AG04449 (cell line): ENCODE data around the gene GLOD4.

Experiments used
- CTCF ChIA-PET: fragments of 350-600 bp; formaldehyde crosslinking; extraction: SDS; loops from one replicate; lab custom pipeline; 2021; ENCODE audit warnings: antibody characterized with exemption; lab: Yijun Ruan, JAX
- POLR2A ChIA-PET: fragments of 400-600, 350-600 bp; formaldehyde crosslinking; extraction: SDS; loops from one replicate; lab custom pipeline; 2020; ENCODE audit warnings: antibody characterized with exemption, inconsistent platforms; lab: Yijun Ruan, JAX
- DNase-seq: peaks from one replicate; pipeline ENCODE4 v3.0.0-alpha.2; 2010; ENCODE audit warnings: low read depth, low spot score
- H3K4me3 ChIP-seq: 2 replicates; pipeline ENCODE4 v1.5.1; 2011; ENCODE audit warnings: low read depth, mild to moderate bottlenecking, control low read depth, low read length
- TF ChIP-seq, protein P1 (sequence below): IDR thresholded peaks from one replicate; pipeline ENCODE4 v1.5.1; 2011; ENCODE audit warnings: mild to moderate bottlenecking, moderate library complexity, low read length, control low read depth, inconsistent platforms; ENCODE audit not compliant: insufficient read depth; ENCODE audit errors: missing control alignments

Gene GLOD4

GRCh38 chr17:746783-747629 lies 35.1 kb downstream of the GLOD4 start:
- POLR2A ChIA-PET = no interaction called here
- no peak overlapping the region for H3K4me3 ChIP-seq
- TF ChIP-seq, protein P1, sequence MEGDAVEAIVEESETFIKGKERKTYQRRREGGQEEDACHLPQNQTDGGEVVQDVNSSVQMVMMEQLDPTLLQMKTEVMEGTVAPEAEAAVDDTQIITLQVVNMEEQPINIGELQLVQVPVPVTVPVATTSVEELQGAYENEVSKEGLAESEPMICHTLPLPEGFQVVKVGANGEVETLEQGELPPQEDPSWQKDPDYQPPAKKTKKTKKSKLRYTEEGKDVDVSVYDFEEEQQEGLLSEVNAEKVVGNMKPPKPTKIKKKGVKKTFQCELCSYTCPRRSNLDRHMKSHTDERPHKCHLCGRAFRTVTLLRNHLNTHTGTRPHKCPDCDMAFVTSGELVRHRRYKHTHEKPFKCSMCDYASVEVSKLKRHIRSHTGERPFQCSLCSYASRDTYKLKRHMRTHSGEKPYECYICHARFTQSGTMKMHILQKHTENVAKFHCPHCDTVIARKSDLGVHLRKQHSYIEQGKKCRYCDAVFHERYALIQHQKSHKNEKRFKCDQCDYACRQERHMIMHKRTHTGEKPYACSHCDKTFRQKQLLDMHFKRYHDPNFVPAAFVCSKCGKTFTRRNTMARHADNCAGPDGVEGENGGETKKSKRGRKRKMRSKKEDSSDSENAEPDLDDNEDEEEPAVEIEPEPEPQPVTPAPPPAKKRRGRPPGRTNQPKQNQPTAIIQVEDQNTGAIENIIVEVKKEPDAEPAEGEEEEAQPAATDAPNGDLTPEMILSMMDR = no peak
- no peak for DNase-seq
- CTCF ChIA-PET = no interaction called here

- no peak for DNase-seq
- CTCF ChIA-PET = interaction anchor here (0.8 to 2.8 kb wide), 5 partner anchors 10 to 582 kb away, joined by 3 to 15 read pairs (median 3); partner anchors contain the start of genes GLOD4, MRM3 and TIMM22
- TF ChIP-seq, protein P1 = no peak
- H3K4me3 ChIP-seq = no peak overlapping the region
- POLR2A ChIA-PET = no interaction called here
Observed at GRCh38 chr17:746181-746580, 35.9 kb downstream of the GLOD4 start.

- no peak for DNase-seq
- ChIA-PET POLR2A (no interaction called here), CTCF (interaction anchor here (0.8 to 2.8 kb wide), 6 partner anchors 11 to 582 kb away, joined by 3 to 15 read pairs (median 4); partner anchors contain the start of genes GLOD4, MRM3 and TIMM22)
- TF ChIP-seq, protein P1 = no peak
- no peak overlapping the region for H3K4me3 ChIP-seq
Observed at GRCh38 chr17:745406-745805, 36.7 kb downstream of the GLOD4 start.

DNA sequence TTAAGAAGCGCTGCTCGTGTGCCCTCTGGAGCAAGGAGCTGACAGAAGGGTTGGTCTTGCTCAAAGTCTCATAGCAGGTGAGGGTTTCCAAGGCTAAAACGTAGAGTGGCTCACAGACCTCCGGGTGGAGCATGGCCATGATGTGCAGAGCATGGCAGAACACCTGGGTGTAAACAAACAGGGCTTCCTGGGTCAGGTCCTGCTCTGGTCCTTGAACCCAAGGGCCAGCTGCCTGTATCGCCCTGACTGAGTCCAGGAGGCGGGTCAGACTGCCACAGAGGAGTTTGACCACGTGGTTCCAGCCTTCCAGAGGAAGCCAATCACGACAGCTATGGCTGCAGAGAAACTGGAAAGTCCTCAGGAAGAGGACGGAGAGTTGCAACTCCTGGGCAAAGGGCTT lies 37.1 kb downstream of the GLOD4 start:
- ChIA-PET CTCF (interaction anchor here (1.1 to 2.8 kb wide), 5 partner anchors 11 to 581 kb away, joined by 3 to 15 read pairs (median 4); partner anchors contain the start of gene TIMM22), POLR2A (no interaction called here)
- H3K4me3 ChIP-seq = no peak overlapping the region
- TF ChIP-seq, protein P1 = no peak
- DNase-seq = no peak

GRCh38 chr17:743139-743538 lies 38.9 kb downstream of the GLOD4 start:
- no peak overlapping the region for H3K4me3 ChIP-seq
- DNase-seq = no peak
- TF ChIP-seq, protein P1 = no peak
- POLR2A ChIA-PET = no interaction called here
- CTCF ChIA-PET = interaction anchor here (0.9 to 1.4 kb wide), 4 partner anchors 9 to 238 kb away, joined by 3 to 5 read pairs (median 4); no protein-coding TSS in a partner anchor

- TF ChIP-seq, protein P1 = no peak
- no peak for DNase-seq
- CTCF ChIA-PET = interaction anchor here (0.9 to 6.9 kb wide), 5 partner anchors 8 to 254 kb away, joined by 3 to 48 read pairs (median 3); partner anchors contain the start of gene GEMIN4
- no peak overlapping the region for H3K4me3 ChIP-seq
- POLR2A ChIA-PET = no interaction called here
Observed at GRCh38 chr17:742147-742793, 39.8 kb downstream of the GLOD4 start.
